ENCODE measurements around the gene KIF3B. TPM values are rescaled to one million over a fixed set of nuclear protein-coding genes. Genes with fewer than 3 reads are reported as not detected.

The KIF3B gene
- total and polyA plus RNA-seq, 2 of the 13 experiments (the other 11 are each of a cell fraction or from before 2014, with no cell fraction given), result 23.6 to 28.8 TPM

- ChIA-PET CTCF (ENCODE audit: low intra/inter-chr PET ratio, low total read pairs) (no interaction called here), POLR2A (interaction anchor here (1.0 to 1.8 kb wide), 3 partner anchors 9 to 81 kb away, joined by 3 to 5 read pairs (median 3); no protein-coding TSS in a partner anchor)
- H3K36me3 ChIP-seq (replicated peaks in 1 of 2; ENCODE audit: control insufficient read depth in 1 of 2, insufficient read depth in 2 of 2, low read length in 2 of 2), result peaks cover 13 to 33% of the 10 kb centered on the region in 2 experiments
- H3K9me3 ChIP-seq (ENCODE audit: low read length), result no peaks in the 10 kb centered on the region
- TF ChIP-seq RCOR2 (CRISPR knock-in tag; IDR thresholded peaks at IDR 0.05), result no peak
- TF ChIP-seq SMC3 (IDR thresholded peaks at IDR 0.05; ENCODE audit: low read length), result no peak
- 0 out of 2 replicates have a peak, but pooled peaks have one; percentile 15 for TF ChIP-seq ZNF775 (CRISPR knock-in tag; IDR thresholded peaks at IDR 0.05; ENCODE audit: borderline replicate concordance)
- TF ChIP-seq, protein P1, sequence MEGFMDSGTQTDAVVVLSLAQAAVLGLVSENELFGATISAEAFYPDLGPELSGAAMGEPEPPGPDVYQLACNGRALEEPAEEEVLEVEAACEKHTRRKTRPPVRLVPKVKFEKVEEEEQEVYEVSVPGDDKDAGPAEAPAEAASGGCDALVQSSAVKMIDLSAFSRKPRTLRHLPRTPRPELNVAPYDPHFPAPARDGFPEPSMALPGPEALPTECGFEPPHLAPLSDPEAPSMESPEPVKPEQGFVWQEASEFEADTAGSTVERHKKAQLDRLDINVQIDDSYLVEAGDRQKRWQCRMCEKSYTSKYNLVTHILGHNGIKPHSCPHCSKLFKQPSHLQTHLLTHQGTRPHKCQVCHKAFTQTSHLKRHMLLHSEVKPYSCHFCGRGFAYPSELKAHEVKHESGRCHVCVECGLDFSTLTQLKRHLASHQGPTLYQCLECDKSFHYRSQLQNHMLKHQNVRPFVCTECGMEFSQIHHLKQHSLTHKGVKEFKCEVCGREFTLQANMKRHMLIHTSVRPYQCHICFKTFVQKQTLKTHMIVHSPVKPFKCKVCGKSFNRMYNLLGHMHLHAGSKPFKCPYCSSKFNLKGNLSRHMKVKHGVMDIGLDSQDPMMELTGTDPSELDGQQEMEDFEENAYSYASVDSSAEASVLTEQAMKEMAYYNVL (CRISPR knock-in tag; IDR thresholded peaks at IDR 0.05; ENCODE audit: borderline replicate concordance), result no peak
- H2AFZ ChIP-seq (ENCODE audit: low read length), result no peak overlapping the region
- in situ Hi-C loops (cut with HindIII; ENCODE audit: extremely low pct_ligation_motif_present, low pct_unique_long_range_greater_than_20kb) (no loop called here), intact Hi-C loops (cut with micrococcal nuclease; ENCODE audit: unreplicated experiment) (loop anchor here (5.0 kb wide), 1 partner anchor 38 kb away; no protein-coding TSS in a partner anchor)
- no peak for ATAC-seq
- no peak overlapping the region for H3K9ac ChIP-seq (ENCODE audit: insufficient read depth, low read depth, low read length)
- no peak for FAIRE-seq
- H3K27me3 ChIP-seq (ENCODE audit: control insufficient read depth in 1 of 2, insufficient read depth in 2 of 2, low read length in 2 of 2), result no peaks in the 10 kb centered on the region
- DNase-seq (ENCODE audit: low spot score), result no peak
- H4K20me1 ChIP-seq (ENCODE audit: insufficient read depth, low read length), result peaks cover 99% of the 10 kb centered on the region
- H3K27ac ChIP-seq (ENCODE audit: extremely low read length, insufficient read depth, low read length), result no peak overlapping the region
- peaks cover 100% of the 10 kb centered on the region for H3K79me2 ChIP-seq (ENCODE audit: insufficient read depth, low read length)
- no peak overlapping the region for H3K4me2 ChIP-seq (ENCODE audit: low read depth, low read length)
- 81% methylated on average over 5 of the region's 5 CpGs for WGBS (ENCODE audit: low lambda C conversion rate)
- H3K4me3 ChIP-seq (replicated peaks in 1 of 3; ENCODE audit: insufficient read depth in 1 of 3, low read depth in 2 of 3, low read length in 3 of 3), result no peak overlapping the region
- BruUV-seq (replicated peaks), result no TSS peak
- peaks cover 99% of the 10 kb centered on the region for H3K4me1 ChIP-seq (ENCODE audit: insufficient read depth, low read length)
These were observed 88.1 kb downstream of the KIF3B start for GRCh38 chr20:32365564-32365963.

- ChIA-PET POLR2A (interaction anchor here (1.0 to 2.9 kb wide), 3 partner anchors 8 to 77 kb away, joined by 3 to 31 read pairs (median 8); partner anchors contain the start of gene ASXL1), CTCF (ENCODE audit: low intra/inter-chr PET ratio, low total read pairs) (no interaction called here)
- Histone ChIP-seq H2AFZ (ENCODE audit: low read length) (no peak overlapping the region), H3K4me3 (replicated peaks in 1 of 3; ENCODE audit: insufficient read depth in 1 of 3, low read depth in 2 of 3, low read length in 3 of 3) (no peak overlapping the region; a peak in 1 of 6 replicates), H3K27me3 (ENCODE audit: control insufficient read depth in 1 of 2, insufficient read depth in 2 of 2, low read length in 2 of 2) (no peaks in the 10 kb centered on the region), H4K20me1 (ENCODE audit: insufficient read depth, low read length) (peaks cover 97% of the 10 kb centered on the region), H3K9me3 (ENCODE audit: low read length) (no peaks in the 10 kb centered on the region), H3K27ac (ENCODE audit: extremely low read length, insufficient read depth, low read length) (peak overlapping the region; percentile 50), H3K79me2 (ENCODE audit: insufficient read depth, low read length) (peaks cover 100% of the 10 kb centered on the region), H3K9ac (ENCODE audit: insufficient read depth, low read depth, low read length) (no peak overlapping the region), H3K4me1 (ENCODE audit: insufficient read depth, low read length) (peaks cover 91% of the 10 kb centered on the region), H3K36me3 (replicated peaks in 1 of 2; ENCODE audit: control insufficient read depth in 1 of 2, insufficient read depth in 2 of 2, low read length in 2 of 2) (peaks cover 18 to 41% of the 10 kb centered on the region in 2 experiments), H3K4me2 (ENCODE audit: low read depth, low read length) (peak overlapping the region; percentile 66)
- FAIRE-seq, result no peak
- no peak for ATAC-seq
- intact Hi-C loops (cut with micrococcal nuclease; ENCODE audit: unreplicated experiment), result loop anchor here (5.0 kb wide), 1 partner anchor 39 kb away; no protein-coding TSS in a partner anchor
- in situ Hi-C loops (cut with HindIII; ENCODE audit: extremely low pct_ligation_motif_present, low pct_unique_long_range_greater_than_20kb), result no loop called here
- BruUV-seq (replicated peaks), result no TSS peak
- DNase-seq (ENCODE audit: low spot score), result no peak
- WGBS (ENCODE audit: low lambda C conversion rate), result 92% methylated on average over 2 of the region's 2 CpGs
- peak; percentile 89 for TF ChIP-seq RBM22 (optimal IDR thresholded peaks at IDR 0.05; ENCODE audit: low read length)
- no peak for TF ChIP-seq NCOA5 (CRISPR knock-in tag; IDR thresholded peaks at IDR 0.05)
- TF ChIP-seq ARID5B (CRISPR knock-in tag; IDR thresholded peaks at IDR 0.05), result no peak
- TF ChIP-seq ZMAT3 (CRISPR knock-in tag; conservative IDR thresholded peaks at IDR 0.05), result no peak
- TF ChIP-seq ZNF644 (CRISPR knock-in tag; IDR thresholded peaks at IDR 0.05; ENCODE audit: low read depth), result no peak
These were observed 88.9 kb downstream of the KIF3B start for GRCh38 chr20:32366380-32366779.
